Measurements from ENCODE around the gene ANAPC5. TPM values are rescaled to one million over a fixed set of nuclear protein-coding genes. Genes with fewer than 3 reads are reported as not detected.
"Not testable (repeated sequence)": the region's sequence is repeated elsewhere in the genome, so short reads cannot be mapped to it uniquely, and the experiment has no call there.

Gene ANAPC5
- total and polyA plus RNA-seq, 2 donors (not counting 1 experiment from before 2014, with no cell fraction given), result 113 to 149 TPM

- not testable (repeated sequence) for H3K27me3 ChIP-seq (ENCODE audit: control insufficient read depth, insufficient read depth, low read length); H3K4me2 ChIP-seq (ENCODE audit: extremely low read depth, insufficient read depth, low read length); H3K79me2 ChIP-seq (ENCODE audit: control insufficient read depth, insufficient read depth, low read length); DNase-seq (ENCODE audit: low read depth in 2 of 2); H3K27ac ChIP-seq (ENCODE audit: insufficient read depth, low read length); H3K9me3 ChIP-seq (ENCODE audit: control insufficient read depth, insufficient read depth, low read depth, low read length); H3K4me1 ChIP-seq (ENCODE audit: control insufficient read depth, extremely low read depth, insufficient read depth, low read length); H3K9ac ChIP-seq (ENCODE audit: insufficient read depth, low read length); H3K4me3 ChIP-seq (replicated peaks in 1 of 4; ENCODE audit: control extremely low read depth in 1 of 4, insufficient read depth in 1 of 4, low read depth in 3 of 4, low read length in 4 of 4); H4K20me1 ChIP-seq (ENCODE audit: control insufficient read depth, extremely low read depth, insufficient read depth, low read length); H3K36me3 ChIP-seq (ENCODE audit: control insufficient read depth, insufficient read depth, low read length); H2AFZ ChIP-seq (ENCODE audit: low read length)
Observed at GRCh38 chr12:121374336-121374735, 22.1 kb upstream of the ANAPC5 start.

- TF ChIP-seq EZH2 (IDR thresholded peaks at IDR 0.05; ENCODE audit: low read length, missing control alignments), result no peak
- TF ChIP-seq CTCF (conservative IDR thresholded peaks at IDR 0.05 in 1 of 2, IDR thresholded peaks at IDR 0.05 in 1 of 2; ENCODE audit: low read depth in 1 of 2, low read length in 2 of 2), result no peak
- no peak for DNase-seq (ENCODE audit: low read depth in 2 of 2)
- Histone ChIP-seq H2AFZ (ENCODE audit: low read length) (no peak overlapping the region), H3K4me2 (ENCODE audit: extremely low read depth, insufficient read depth, low read length) (no peak overlapping the region), H3K4me3 (replicated peaks in 1 of 4; ENCODE audit: control extremely low read depth in 1 of 4, insufficient read depth in 1 of 4, low read depth in 3 of 4, low read length in 4 of 4) (no peak overlapping the region), H3K27me3 (ENCODE audit: control insufficient read depth, insufficient read depth, low read length) (no peaks in the 10 kb centered on the region), H3K36me3 (ENCODE audit: control insufficient read depth, insufficient read depth, low read length) (no peaks in the 10 kb centered on the region), H3K79me2 (ENCODE audit: control insufficient read depth, insufficient read depth, low read length) (no peaks in the 10 kb centered on the region), H3K27ac (ENCODE audit: insufficient read depth, low read length) (no peak overlapping the region), H3K9me3 (ENCODE audit: control insufficient read depth, insufficient read depth, low read depth, low read length) (no peaks in the 10 kb centered on the region), H4K20me1 (ENCODE audit: control insufficient read depth, extremely low read depth, insufficient read depth, low read length) (no peaks in the 10 kb centered on the region), H3K4me1 (ENCODE audit: control insufficient read depth, extremely low read depth, insufficient read depth, low read length) (no peaks in the 10 kb centered on the region), H3K9ac (ENCODE audit: insufficient read depth, low read length) (no peak overlapping the region)
Observed at GRCh38 chr12:121373755-121374154, 21.5 kb upstream of the ANAPC5 start.

GRCh38 chr12:121371404-121371803 lies 19.2 kb upstream of the ANAPC5 start:
- H3K9me3 ChIP-seq (ENCODE audit: control insufficient read depth, insufficient read depth, low read depth, low read length), result no peaks in the 10 kb centered on the region
- no peak overlapping the region for H3K9ac ChIP-seq (ENCODE audit: insufficient read depth, low read length)
- no peak for TF ChIP-seq CTCF (conservative IDR thresholded peaks at IDR 0.05 in 1 of 2, IDR thresholded peaks at IDR 0.05 in 1 of 2; ENCODE audit: low read depth in 1 of 2, low read length in 2 of 2)
- no peak for TF ChIP-seq EZH2 (IDR thresholded peaks at IDR 0.05; ENCODE audit: low read length, missing control alignments)
- no peaks in the 10 kb centered on the region for H3K36me3 ChIP-seq (ENCODE audit: control insufficient read depth, insufficient read depth, low read length)
- no peaks in the 10 kb centered on the region for H4K20me1 ChIP-seq (ENCODE audit: control insufficient read depth, extremely low read depth, insufficient read depth, low read length)
- H2AFZ ChIP-seq (ENCODE audit: low read length), result no peak overlapping the region
- DNase-seq (ENCODE audit: low read depth in 2 of 2), result no peak
- no peak overlapping the region for H3K27ac ChIP-seq (ENCODE audit: insufficient read depth, low read length)
- H3K27me3 ChIP-seq (ENCODE audit: control insufficient read depth, insufficient read depth, low read length), result no peaks in the 10 kb centered on the region
- no peak overlapping the region for H3K4me2 ChIP-seq (ENCODE audit: extremely low read depth, insufficient read depth, low read length)
- no peaks in the 10 kb centered on the region for H3K4me1 ChIP-seq (ENCODE audit: control insufficient read depth, extremely low read depth, insufficient read depth, low read length)
- H3K79me2 ChIP-seq (ENCODE audit: control insufficient read depth, insufficient read depth, low read length), result no peaks in the 10 kb centered on the region
- H3K4me3 ChIP-seq (replicated peaks in 1 of 4; ENCODE audit: control extremely low read depth in 1 of 4, insufficient read depth in 1 of 4, low read depth in 3 of 4, low read length in 4 of 4), result no peak overlapping the region
